ENCODE results near the gene C17orf50. TPM values are rescaled to one million over a fixed set of nuclear protein-coding genes. Genes with fewer than 3 reads are reported as not detected.

Gene C17orf50
- total RNA-seq, 1 donor from 2014 or later = not detected

DNA sequence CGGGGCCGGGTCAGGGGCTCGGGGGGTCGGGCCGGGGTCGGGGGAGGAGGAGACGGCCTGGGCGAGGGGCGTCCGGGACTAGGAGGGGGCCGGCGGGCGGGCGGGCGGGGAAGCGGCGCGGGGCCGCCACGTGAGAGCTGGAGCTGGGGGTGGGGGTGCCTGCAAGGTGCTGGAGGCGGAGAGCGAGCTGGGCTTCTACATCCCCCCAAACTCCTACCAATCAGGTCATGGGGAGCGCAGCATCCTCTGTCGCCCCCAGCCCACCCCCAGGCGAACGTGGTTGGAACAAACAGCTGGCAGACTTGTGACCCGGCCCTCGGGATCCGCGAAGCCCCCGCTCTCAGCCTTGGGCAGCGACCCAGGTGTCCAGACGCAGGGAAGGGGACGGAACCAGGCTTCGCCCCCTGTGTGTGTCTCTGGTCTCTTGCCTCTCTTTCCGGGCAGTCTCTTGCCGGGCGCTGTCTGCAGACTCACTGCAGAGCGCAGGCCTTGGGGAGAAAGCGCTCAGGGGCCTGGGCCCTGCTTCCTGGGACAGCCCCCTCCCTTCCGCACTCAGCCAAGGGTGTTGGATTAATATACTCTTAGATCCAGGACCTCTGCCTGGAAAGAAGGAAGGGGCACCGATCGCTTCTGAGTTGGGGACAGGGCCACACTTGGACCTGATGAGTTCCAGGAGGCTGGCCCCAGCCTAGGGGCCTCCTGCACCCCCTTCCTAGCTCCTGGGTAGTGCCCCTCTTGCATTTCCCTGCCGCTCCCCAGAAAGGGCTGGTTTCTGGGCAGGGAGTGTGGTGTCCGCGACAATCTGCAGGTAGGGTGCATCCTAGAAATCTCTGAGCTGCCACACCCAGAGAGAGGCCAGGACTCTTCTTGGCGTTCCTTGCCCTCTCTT, 28.5 kb upstream of the C17orf50 start:
- intact Hi-C loops (cut with DNase I) = loop anchor here (5.0 kb wide), 2 partner anchors 35 to 120 kb away; no protein-coding TSS in a partner anchor
- DNase-seq (ENCODE audit: low spot score) = peak; percentile 71

GRCh38 chr17:35732806-35733136, 27.9 kb upstream of the C17orf50 start:
- intact Hi-C loops (cut with DNase I) = loop anchor here (5.0 kb wide), 2 partner anchors 35 to 120 kb away; no protein-coding TSS in a partner anchor
- DNase-seq (ENCODE audit: low spot score) = no peak

DNA sequence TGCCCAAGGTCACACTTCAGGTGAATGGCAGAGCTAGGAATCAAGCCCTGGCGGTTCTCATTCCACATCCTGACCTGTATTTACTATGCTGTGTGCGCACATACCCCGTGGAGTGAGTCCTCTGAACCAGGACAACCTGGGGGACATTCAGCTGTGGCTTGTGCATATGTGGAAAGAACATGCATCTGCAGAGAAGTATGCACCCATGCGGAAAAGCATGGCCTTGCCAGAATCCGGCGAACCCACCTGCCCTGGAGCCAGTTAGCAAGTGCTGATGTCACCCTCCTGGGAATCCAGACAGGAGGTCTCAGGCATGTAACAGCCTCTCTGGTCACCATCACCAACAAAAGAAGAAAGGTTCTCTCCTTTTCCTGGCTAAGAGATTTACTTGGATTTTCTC, 27.3 kb upstream of the C17orf50 start:
- intact Hi-C loops (cut with DNase I) = loop anchor here (5.0 kb wide), 2 partner anchors 36 to 121 kb away; no protein-coding TSS in a partner anchor
- peak; percentile 71 for DNase-seq (ENCODE audit: low spot score)

DNA sequence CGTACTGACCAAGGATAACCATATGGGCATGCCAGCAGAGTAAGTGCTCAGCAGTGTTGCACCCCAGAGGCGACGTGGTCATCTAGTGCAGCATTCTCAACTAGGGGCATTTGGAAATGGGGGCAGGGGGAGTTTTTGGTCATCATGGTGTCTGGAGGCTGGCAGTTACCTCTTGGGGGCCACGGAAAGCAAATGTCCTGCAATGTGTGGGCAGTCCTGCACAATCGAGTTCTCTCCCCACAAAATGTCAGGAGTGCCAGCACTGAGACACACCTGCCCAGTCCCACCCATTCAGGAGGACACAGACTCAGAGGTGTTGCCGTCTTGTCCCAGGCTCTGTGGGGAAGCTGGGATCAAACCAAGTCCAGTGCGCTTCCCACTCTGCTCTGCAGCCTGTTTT, 26.3 kb upstream of the C17orf50 start:
- intact Hi-C loops (cut with DNase I) = loop anchor here (5.0 kb wide), 2 partner anchors 37 to 122 kb away; no protein-coding TSS in a partner anchor
- DNase-seq (ENCODE audit: low spot score) = no peak

GRCh38 chr17:35735036-35735805, 25.5 kb upstream of the C17orf50 start:
- DNase-seq (ENCODE audit: low spot score) = no peak

GRCh38 chr17:35736236-35736635, 24.5 kb upstream of the C17orf50 start:
- intact Hi-C loops (cut with DNase I) = no loop called here
- DNase-seq (ENCODE audit: low spot score) = no peak

More at GRCh38 chr17:35735036-35735805, 25.5 kb upstream of the C17orf50 start:
- intact Hi-C loops (cut with DNase I) = no loop called here

GRCh38 chr17:35738519-35739133, 22.1 kb upstream of the C17orf50 start:
- intact Hi-C loops (cut with DNase I) = no loop called here
- no peak for DNase-seq (ENCODE audit: low spot score)

DNA sequence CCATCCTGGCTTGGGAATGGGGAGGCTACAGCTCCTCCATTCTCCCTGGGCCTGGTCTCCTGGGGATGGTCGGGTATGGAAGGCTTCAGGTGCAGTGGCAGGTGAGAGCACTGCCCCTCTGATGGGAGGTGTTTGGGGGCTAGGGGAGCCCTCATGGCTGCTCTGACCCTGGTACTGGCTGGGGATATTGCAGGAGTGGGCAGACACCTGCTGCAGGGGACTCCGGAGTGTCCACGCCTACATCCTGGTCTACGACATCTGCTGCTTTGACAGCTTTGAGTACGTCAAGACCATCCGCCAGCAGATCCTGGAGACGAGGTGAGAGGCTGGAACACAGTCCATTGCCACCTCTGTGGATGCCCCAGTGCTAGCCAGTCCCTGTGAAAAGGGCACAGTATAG, 20.5 kb upstream of the C17orf50 start:
- intact Hi-C loops (cut with DNase I) = no loop called here
- DNase-seq (ENCODE audit: low spot score) = no peak

DNA sequence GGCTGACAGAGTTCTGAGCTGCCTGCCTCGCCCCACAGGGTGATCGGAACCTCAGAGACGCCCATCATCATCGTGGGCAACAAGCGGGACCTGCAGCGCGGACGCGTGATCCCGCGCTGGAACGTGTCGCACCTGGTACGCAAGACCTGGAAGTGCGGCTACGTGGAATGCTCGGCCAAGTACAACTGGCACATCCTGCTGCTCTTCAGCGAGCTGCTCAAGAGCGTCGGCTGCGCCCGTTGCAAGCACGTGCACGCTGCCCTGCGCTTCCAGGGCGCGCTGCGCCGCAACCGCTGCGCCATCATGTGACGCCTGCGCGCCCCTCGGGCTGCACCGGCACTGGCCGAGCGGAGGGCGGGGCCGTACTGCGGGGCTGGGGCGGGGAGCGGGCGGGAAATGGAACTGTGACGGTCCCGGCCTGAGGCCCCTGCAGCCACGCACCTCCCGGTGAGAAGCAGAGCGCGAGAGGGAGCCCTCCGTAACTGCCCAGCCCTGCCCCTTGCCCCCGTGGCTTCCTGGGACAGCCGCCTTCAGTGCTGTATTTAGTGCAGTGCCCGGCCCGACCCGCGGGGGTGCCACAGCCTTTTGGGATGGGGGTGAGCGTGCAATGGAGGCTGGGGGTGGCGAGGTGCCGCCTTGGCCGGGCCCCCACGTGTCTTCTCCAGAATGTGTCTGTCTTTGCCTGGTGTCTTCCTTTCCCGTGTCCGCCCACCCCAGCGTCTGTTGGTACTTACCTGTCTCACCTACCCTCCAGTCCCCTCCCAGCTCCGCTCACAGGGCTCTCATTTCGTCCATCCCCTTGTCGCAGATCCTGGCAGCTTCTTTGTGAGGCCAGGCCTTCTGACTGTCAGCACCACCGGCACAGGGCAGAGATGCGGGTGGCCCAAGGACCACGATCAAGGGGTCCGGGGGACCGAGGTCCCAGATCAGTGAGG, 19.4 kb upstream of the C17orf50 start:
- intact Hi-C loops (cut with DNase I) = no loop called here
- no peak for DNase-seq (ENCODE audit: low spot score)

DNA sequence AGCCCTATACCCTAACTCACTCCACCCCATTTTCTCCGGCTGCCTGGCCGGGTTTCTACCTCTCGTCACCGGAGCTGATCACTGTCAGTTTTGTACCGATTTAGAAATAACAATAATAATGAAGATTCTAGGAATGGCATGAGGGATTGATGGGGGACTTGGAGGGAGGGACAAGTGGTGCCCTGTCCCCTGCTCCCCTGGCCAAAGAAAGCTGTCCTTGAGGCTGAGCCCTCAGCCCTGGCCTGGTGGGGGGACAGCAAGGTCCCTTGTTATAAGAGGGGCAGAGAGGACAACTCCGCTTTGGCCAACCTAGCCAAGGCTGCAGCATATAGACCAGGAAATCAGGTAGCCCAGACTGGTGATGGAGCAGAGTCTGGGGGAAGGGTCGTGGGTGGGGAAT, 18.2 kb upstream of the C17orf50 start:
- no peak for DNase-seq (ENCODE audit: low spot score)
- intact Hi-C loops (cut with DNase I) = no loop called here

DNA sequence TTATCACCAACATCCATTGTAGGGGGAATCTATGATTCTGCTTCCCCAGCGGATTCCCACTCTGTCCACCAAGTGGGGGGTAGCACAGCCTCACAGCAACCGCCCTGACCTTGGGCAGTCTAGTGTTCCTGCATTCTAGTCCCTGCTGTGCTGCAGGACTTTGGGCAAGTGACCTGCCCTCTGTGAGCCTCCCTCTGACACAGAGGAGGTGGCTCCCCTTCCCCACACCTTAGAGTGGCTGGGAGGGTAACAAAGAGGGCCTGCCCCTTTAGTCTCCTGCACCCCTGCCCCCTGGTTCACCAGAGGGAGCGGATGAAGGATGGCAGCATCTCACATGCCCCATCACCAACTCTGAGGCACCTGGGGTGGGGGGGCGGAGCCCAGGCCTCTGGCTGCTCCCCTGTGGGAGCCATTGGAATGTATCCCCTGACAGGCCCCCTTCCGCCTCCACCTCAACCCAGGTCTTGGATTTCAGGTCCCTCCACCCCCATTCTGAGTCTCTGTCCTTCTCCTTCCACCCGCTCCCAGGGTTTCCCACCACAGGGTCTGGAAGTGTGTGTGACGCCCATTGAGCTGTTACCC, 17.7 kb upstream of the C17orf50 start:
- DNase-seq (ENCODE audit: low spot score) = no peak
- intact Hi-C loops (cut with DNase I) = no loop called here

DNA sequence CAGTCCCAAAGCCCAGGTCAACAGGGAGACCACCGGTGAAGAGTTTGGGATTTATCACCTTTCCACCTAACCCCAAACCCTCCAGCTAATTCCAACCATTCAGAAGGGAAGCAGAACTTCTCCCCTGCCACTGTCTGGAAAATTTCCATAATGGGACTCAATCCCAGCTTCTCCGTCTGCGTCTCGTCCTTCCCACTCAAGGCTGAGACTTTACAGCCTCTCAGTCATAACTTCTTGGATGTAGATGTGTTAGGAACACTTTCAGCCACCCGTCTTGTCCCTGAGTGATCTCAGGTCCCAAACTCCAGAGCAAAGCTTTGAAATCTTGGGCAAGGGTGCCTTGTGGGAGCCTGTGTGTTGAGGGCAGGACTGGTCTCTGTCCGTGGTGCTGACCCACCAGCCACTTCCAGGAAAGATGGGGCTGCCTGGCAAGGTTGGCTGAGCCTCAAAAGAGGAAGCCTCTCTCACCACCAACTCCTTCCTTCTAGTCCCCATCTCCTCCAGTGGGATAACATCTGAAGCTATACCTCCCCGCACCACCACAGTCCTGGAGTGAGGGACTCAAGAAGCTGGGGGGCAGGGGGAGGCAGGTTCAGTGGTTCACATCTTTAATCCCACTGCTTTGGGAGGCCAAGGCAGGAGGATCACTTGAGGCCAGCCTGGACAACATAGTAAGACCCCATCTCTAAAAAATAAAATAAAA, 16.9 kb upstream of the C17orf50 start:
- intact Hi-C loops (cut with DNase I) = no loop called here
- DNase-seq (ENCODE audit: low spot score) = no peak

DNA sequence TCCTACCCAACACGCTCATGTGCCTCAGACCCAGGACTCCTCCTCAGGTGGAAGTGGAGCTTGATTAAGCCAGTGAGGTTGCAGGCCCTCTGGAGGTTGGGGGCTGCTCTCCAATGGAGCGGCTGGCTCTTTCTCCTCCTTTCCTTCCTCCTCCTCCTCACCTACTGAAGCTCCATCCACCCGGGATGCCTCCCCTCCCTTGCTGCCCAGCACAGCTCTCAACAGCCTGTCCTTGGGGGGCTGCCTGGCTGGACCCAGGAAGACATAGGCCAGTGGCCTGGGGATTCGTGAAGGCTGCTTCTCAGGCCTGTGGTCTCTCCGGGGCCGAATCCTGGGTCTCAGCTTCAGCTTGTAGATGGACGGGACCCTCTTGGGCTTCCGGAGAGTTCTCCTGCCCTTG, 15.9 kb upstream of the C17orf50 start:
- intact Hi-C loops (cut with DNase I) = no loop called here
- DNase-seq (ENCODE audit: low spot score) = no peak

GRCh38 chr17:35745246-35745645, 15.4 kb upstream of the C17orf50 start:
- DNase-seq (ENCODE audit: low spot score) = no peak
- intact Hi-C loops (cut with DNase I) = no loop called here

DNA sequence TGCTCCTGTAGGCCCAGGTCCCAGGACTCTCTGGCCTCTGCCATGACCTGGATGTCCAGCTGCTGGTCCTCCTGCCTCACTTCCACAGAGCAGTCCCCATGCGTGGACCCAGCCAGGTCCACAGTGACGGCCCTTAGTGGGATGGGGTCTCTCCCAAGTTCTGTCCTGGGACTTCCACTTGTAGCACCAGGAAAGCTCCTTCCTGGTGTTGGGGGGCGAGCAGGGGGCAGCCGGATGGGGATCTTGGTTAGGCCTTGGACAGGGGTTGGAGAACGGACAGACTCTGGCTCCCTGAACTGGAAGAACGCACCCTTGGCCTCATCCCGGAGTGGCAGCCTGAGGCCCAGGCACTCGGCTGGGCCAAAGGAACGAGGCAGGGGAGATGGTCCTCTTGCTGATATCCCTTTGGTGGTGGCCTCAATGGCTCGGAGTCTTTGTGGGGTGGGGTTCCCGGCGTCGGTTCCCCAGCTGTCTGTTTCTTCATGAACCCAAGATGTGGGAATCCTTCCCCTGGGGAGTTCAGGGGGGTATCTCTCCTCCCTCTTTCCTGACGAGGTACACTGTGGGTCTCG, 14.9 kb upstream of the C17orf50 start:
- intact Hi-C loops (cut with DNase I) = loop anchor here (2.0 kb wide), 2 partner anchors 85 to 133 kb away; no protein-coding TSS in a partner anchor

GRCh38 chr17:35747540-35748017, 13.1 kb upstream of the C17orf50 start:
- intact Hi-C loops (cut with DNase I) = loop anchor here (2.0 kb wide), 2 partner anchors 87 to 135 kb away; no protein-coding TSS in a partner anchor
- no peak for DNase-seq (ENCODE audit: low spot score)

More for the DNA sequence above, 14.9 kb upstream of the C17orf50 start:
- no peak for DNase-seq (ENCODE audit: low spot score)

DNA sequence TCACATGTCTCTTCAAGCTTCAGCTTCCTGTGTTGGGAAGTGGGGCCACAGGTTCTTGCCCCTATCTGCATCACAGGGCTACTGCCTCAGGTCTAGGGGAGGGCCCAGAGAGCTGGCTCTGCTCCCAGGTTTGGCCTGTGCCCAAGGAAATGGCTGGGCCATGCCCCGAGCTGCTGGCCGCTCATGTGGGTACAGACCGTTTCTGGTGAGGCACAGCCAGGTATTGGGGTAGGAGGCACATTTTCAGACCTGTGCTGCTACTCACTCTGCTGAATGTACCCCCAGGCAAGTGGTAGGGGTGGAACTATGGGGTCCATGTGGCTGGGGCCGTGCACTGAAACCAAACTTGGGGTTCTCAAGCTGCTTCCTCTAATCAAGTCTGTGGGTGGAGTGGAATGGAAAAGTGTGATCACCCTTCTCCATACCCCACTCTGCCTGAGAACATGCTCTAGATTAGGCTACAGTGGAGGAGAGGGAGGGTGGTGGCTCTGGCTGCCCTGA, 12.3 kb upstream of the C17orf50 start:
- intact Hi-C loops (cut with DNase I) = no loop called here
- no peak for DNase-seq (ENCODE audit: low spot score)
